Right lobe of liver (tissue), 4 donors: ENCODE data around the gene DIPK1A.

Experiments used
- CTCF ChIP-seq, 4 donors: fragments of 200-600 bp in 3 of 4; fragments of 450-650 bp in 1 of 4; IDR thresholded peaks; one replicate each; pipeline versions ENCODE4 v1.5.1 to v1.8.0; 2016 to 2022; ENCODE audit warnings: antibody characterized with exemption in 4 of 4, mild to moderate bottlenecking in 2 of 4
- POLR2A ChIP-seq: fragments of 450-650 bp; IDR thresholded peaks from one replicate; pipeline ENCODE4 v1.6.1; 2017; ENCODE audit warnings: antibody characterized with exemption, mild to moderate bottlenecking
- donor health status: DM: no; HTN: no; CAD: no.
- donor health status: DM: no; HTN: no; CAD: no.
- donor health status: DM: no; HTN: yes; CAD: no.

DNA sequence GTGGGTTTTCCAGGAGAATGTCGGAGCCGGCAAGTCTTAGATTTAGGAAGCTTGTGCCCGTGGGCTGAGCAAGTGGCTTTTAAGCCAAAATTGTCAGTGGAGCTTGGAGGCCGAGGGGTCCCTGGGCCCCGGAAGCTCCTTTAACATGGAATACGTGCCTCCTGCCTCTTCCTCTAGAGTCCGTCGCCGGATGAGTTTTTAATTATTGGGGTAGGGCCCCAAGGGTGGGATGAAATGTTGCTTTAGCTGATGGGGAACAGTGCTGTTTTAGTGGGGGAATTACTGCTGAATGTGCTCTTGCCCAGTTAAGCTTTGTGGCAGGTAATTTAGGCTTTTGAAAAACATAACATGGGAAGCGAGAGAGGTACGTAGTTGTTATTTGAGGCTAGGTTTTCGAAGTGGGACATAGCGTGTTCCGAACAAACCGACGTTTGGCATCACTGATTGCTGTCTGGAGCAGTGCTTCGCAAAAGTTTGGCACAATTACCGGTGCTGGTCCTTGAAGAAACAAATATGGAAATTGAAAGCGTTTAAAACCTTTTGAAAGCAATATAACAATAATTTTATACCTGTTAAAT lies 128.6 kb downstream of the DIPK1A start:
- no peak for TF ChIP-seq CTCF (IDR thresholded peaks at IDR 0.05)
- no peak for TF ChIP-seq POLR2A
